Measurements from ENCODE around the gene NAPB.
A peak's percentile ranks its signal among the peaks of the same experiment; 100 is the strongest.
"Not testable (repeated sequence)": the region's sequence is repeated elsewhere in the genome, so short reads cannot be mapped to it uniquely, and the experiment has no call there.

NAPB gene

DNA sequence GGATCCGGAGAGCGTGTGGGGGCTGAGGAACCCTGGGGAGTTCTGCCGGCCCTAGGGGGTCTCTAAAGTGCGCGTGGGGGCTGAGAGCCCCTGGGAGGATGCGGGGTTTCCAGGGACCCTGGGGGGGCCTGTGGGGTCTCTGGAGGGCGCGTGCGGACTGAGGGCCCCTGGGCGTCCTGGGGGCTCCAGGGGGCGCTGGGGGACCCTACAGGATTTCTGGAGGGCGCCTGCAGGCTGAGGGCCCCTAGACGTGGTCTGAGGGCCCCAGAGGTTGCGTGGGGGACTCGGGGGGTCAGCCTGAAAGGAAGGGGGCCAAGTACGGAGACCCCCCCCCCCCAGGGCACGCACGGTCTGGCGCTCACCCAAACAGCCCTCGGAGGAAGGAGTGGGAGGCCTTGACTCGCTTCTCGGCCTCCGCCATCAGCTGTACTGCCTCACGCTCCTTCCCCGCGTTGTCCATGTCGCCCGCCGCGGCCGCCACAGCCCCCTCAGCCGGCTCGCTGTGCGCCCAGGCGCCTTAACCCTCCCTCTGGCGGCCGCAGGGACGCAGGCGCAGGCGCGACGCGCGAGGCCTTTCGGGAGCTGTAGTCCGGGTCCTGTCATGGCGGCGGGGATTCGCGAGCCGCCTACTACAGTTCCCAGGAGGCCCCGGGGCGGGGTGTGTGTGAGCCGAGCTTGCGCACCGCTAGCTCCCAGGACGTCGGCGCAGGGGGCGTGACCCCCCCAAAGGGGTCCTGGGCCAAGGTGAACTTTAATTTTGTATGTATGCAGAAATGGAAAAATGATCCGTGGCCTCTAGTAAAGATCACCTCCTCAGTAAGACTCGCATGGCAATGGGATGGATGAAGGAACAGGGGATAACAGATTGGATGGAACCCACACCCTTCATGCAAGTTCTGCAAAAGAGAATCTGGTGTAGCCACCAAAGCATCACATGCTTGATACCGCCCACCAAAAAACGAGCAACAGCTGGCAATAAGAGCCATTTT, at the start of gene NAPB:
NAPB (minus strand) TSS at position 546 of the 989 bp plus-strand sequence; CDS start at position 460, 86 bp downstream.
- peak; percentile 56 to 98 (median 93) for DNase-seq

- DNase-seq: not testable (repeated sequence)
These were observed 45.7 kb upstream of the NAPB start for GRCh38 chr20:23466961-23467360.

DNA sequence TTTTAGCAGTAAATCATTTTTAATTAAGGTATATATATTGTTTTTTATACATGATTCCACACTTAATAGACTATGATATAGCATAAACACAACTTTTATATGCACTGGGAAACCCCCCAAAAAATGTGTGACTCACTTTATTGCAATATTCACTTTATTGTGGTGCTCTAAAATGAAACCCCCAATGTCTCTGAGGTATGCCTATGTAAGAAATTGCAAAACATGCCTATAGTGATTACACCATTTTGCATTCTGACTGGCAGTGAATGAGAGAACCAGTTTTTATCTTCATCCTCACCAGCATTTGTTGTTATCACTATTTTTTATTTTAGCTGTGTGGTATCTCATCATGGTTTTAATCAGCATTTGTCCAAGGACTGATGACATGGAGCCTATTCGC, 39.9 kb upstream of the NAPB start:
- DNase-seq: no peak

- no peak for DNase-seq
These were observed 38.3 kb upstream of the NAPB start for GRCh38 chr20:23459461-23460150.

GRCh38 chr20:23456873-23457272, 35.6 kb upstream of the NAPB start:
- no peak for DNase-seq

DNA sequence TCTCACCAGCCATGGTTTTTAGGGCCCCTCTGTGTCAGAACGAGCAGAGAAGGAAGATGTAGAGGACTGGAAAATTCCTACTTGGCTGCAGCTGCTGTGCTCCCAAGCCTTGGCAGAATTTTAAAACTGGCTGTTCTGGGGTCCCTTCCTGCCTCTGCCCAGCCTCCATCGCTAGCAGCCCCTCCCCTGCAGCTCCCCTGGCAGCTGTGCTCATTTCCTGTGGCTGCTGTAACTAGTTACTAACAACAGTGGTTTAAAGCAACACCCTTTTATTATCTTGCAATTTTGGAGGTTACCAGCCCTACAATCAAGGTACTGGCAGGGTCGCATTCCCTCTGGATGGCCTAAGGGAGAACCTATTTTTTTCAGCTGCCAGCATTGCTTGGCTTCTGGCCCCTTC, 35.1 kb upstream of the NAPB start:
- DNase-seq: no peak

- DNase-seq: no peak
These were observed 34.4 kb upstream of the NAPB start for GRCh38 chr20:23455639-23456038.

DNA sequence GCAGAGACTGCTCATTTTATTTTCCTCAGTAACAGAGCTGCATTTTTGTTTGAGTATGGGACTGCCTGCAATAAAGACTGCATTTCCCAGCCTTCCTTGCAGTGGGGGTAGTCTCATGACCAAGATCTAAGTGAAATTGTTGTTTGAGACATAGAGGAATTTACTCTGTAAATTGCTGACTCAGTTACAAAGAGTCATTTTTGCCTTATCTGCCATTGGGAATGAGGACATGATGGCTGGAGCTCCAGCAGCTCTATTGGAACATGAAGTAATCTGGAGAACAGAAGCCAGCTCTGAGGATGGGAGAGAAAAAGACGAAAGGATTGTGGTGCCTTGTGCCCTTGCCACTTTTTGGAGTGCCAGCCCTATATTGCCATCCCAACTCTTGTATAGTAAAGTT, 33.5 kb upstream of the NAPB start:
- DNase-seq: no peak

DNA sequence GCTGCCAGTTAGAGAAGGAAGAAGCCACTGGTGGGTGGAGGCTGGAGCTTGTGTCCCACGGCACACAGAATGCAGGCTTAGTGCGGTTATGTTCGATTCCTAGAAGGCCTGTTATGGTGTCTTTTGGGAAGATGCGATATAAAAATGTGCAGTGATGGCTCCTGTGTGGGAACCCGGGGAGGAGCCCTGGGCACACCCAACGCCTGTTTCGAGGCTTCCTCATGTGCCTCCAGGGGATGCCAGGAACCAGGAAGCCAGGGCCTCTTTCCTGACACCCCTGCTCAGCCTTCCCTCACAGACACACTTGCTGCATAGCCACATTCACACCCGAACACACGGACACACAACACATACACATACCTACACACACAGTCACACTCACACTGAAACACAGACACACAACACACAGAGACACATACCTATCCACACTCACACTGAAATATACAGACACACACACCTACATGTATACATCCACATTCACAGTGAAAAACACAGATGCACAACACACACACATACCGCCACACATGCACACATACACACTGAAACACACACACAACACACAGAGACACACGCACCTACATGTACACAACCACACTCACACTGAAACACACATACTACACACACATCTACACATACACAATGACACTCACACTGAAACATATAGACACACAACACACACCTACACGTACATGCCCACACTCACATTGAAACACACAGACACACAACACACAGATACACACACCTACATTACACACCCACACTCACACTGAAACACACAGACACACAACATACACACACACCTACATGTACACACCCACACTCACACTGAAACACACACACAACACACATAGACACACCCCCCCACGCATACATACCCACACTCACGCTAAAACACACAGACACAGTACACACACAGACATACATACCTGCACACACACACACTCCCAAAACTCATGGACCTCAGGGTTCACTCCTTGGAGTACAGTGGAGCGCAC, 32.6 kb upstream of the NAPB start:
- no peak for DNase-seq

DNA sequence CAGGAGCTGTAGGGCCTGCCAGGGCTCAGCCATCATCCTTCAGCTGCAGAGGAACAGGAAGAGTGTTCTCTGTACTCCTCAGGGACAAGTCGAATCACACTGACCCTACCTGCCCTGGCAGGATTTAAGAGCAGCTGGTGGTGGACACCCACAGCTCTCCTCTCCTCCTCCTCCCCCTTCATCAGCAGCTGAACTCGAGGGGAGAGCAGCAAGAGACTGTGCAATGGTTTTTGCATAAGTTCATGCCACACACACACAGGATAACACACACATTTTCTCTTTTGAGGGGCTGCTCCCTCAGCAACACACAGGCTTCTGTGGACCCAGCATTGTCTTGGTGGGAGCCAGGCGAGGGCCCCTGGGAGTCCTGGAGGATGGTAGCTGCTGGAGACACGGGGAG, 31.5 kb upstream of the NAPB start, which contains the start of gene CST11:
CST11 (minus strand) TSS at position 101 of the 400 bp plus-strand sequence; CDS start at position 36, 65 bp downstream.
- DNase-seq: no peak

- no peak for DNase-seq
These were observed 30.7 kb upstream of the NAPB start for GRCh38 chr20:23451956-23452487.

GRCh38 chr20:23450877-23451276, 29.6 kb upstream of the NAPB start:
- no peak for DNase-seq

DNA sequence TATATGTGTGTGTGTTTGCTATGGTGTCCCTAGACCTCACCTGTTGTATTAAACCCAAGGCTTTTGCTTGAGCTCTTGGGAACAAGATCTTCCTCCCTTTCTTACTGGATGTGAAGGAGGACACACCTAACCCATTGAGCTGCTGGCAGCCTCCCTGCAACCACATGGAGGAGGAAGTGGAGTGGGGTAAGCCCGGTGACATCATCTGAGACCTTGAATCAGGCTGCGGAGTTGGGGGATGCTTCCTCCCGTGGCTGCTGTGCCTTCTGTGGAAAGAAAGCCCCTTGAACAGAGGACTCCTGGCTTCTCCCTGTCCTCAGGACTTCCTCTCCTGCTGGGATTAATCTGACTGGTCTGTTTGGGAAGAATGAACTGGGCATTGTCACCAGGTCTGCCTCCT, 28.1 kb upstream of the NAPB start:
- no peak for DNase-seq

DNA sequence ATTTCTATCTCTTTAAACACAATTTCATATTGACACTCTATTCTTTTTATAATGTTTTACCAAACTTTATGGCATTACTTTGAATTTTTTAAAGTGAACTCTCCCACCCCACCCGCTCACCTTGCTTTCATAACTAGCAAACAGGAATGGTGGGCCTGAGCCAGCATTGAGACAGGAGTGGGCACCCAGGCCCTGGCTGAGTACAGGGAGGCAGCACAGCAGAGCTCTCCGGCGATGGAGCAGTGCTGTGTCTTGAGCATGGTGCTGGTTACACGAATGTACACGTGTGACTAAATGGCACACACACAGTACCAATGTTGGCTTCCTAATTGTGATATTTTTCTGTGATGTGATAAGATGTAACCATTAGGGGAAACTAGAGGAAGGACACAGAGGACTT, 26.9 kb upstream of the NAPB start:
- DNase-seq: no peak

DNA sequence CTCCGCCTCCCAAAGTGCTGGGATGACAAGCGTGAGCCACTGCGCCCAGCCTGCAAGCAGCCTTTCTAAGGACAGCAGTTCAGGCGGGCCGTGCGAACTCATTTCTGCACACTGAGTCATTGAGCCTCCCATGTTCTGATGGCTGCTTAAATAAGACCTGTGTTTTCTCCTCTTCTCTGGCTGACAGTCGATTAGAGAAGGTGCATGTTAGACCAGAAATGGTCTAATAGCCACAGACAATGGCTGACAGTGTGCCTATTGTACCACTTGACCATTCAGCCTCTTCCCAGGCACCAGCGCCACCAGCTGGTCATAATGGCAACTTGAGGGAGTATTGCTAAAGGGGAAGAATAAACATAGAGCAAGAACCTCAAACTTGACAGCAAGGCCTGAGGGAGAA, 25.2 kb upstream of the NAPB start:
- peak in 37 of 58 donors; percentile 6 to 77 (median 41) for DNase-seq

DNA sequence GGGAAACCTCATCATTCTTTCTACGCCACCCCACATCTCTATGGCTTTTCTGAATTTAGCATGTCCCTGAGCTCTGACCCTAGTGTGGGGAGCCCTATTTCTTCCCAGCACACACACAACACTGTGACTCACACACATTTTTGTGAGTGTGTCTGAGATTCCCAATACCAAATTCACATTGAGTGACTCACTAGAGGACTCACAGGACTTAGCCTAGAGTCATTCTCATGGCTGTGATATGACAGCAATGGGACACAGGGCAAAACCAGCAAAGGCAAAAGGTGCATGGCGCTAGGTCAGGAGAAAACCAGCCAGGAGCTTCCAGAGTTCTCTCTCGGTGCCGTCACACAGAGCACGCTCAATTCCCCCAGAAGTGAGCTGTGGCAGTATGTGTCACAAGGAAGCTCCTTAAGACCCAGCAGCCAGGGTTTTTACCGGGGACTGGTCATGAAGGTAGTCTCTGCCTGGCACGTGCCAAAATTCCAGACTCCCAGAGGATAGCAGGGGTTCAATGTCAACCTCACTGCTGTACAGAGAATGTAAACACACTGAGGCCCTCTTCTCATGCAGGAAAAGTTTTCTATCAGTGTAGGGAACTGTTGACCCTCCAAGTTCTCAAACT, 24.4 kb upstream of the NAPB start:
- no peak for DNase-seq

GRCh38 chr20:23444859-23445258, 23.6 kb upstream of the NAPB start:
- DNase-seq: no peak

DNA sequence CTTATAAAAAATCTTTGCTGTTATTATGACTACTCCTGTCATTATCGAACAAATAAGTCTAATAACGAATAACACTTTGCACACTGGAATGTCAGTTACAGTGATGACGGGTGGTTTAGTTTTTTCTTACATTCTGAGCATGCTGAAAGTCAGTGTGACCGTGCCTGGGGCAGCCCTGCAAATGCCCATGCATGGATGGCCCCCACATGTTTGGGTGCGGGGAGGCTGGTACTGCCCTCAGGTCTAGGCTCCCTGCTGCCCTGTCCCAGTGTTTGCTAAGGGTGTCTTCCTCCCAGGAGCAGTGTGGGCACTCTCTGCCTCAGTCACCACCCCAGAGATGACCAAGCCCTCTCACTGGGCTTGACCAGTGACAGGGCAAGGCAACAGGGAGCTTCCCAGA, 21.1 kb upstream of the NAPB start:
- DNase-seq: no peak

DNA sequence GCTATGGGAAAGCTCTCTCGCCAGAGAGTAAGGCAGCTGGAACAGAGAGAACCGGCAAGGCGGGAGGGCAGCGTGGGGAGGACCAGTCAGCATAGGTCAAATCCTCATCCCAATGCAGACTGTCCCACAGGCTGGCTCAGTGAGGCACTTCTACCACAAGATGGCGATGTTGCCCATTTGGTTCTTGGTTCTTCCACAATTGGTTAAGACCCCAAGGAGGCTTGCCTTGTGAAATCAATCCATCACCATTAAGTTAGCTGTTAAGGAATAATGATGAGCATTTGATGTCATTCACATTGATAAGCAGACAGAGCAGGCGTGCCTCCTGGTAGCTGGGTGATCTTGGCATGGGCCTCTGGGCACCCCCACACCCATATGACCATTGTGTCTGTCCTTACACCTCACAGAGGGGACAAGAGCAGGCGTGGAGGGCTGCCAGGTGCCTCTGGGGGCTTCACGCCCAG, 20.6 kb upstream of the NAPB start:
- peak in 45 of 58 donors; percentile 4 to 73 (median 39) for DNase-seq

- DNase-seq: no peak
These were observed 18.7 kb upstream of the NAPB start for GRCh38 chr20:23440004-23440403.

Measured in anterior cingulate cortex (tissue), 58 donors.